H1 (cell line): ENCODE measurements around the gene SMC6. TPM values are rescaled to one million over a fixed set of nuclear protein-coding genes. Genes with fewer than 3 reads are reported as not detected.

Source experiments
- CTCF ChIA-PET: fragments of 300-600 bp; sonication (Branson Sonifier 250); formaldehyde crosslinking; loops from one replicate; lab custom pipeline; 2021; ENCODE audit not compliant: partially characterized antibody; lab: Charles Lee
- POLR2A ChIA-PET: fragments of 300-600 bp; sonication (Branson Sonifier 250); formaldehyde crosslinking; loops from one replicate; lab custom pipeline; 2021; ENCODE audit warnings: inconsistent platforms; ENCODE audit not compliant: partially characterized antibody; lab: Charles Lee
- DNase-seq, 2 experiments: peaks; one replicate each; pipeline versions ENCODE4 v3.0.0 to v3.0.0-alpha.2; 2010 to 2022; ENCODE audit warnings: low spot score in 2 of 2, low read depth in 1 of 2, mixed read lengths in 1 of 2
- FAIRE-seq: peaks from 2 replicates; lab custom pipeline; 2011; peaks lifted over from hg19 to GRCh38; lab: Jason Lieb, UNC
- H2AFZ ChIP-seq: 2 replicates; pipeline ENCODE4 v1.8.1; 2012; ENCODE audit warnings: low read length, inconsistent platforms
- H2AK5ac ChIP-seq: 2 replicates; pipeline ENCODE4 v1.6.1; 2013; ENCODE audit warnings: low read depth, low read length
- H2BK120ac ChIP-seq: replicated peaks from 2 replicates; pipeline ENCODE3; 2013; ENCODE audit warnings: low read depth, low read length, inconsistent platforms
- H2BK12ac ChIP-seq: 2 replicates; pipeline ENCODE4 v1.6.1; 2013; ENCODE audit warnings: low read depth, low read length
- H2BK15ac ChIP-seq: 2 replicates; pipeline ENCODE4 v1.6.1; 2013; ENCODE audit warnings: low read length
- H2BK20ac ChIP-seq: 2 replicates; pipeline ENCODE4 v1.6.1; 2013; ENCODE audit warnings: low read length
- H2BK5ac ChIP-seq: 2 replicates; pipeline ENCODE4 v1.6.1; 2013; ENCODE audit warnings: low read depth, low read length
- H3K14ac ChIP-seq: 2 replicates; pipeline ENCODE4 v1.6.1; 2013; ENCODE audit warnings: inconsistent platforms; ENCODE audit not compliant: insufficient read length
- H3K18ac ChIP-seq: 2 replicates; pipeline ENCODE4 v1.6.1; 2013; ENCODE audit warnings: low read length; ENCODE audit errors: extremely low read depth
- H3K23ac ChIP-seq: 2 replicates; pipeline ENCODE4 v1.6.1; 2013; ENCODE audit warnings: inconsistent platforms; ENCODE audit not compliant: insufficient read length
- H3K23me2 ChIP-seq: 2 replicates; pipeline ENCODE4 v1.6.1; 2013; ENCODE audit warnings: low read depth, low read length
- H3K27ac ChIP-seq: 2 replicates; pipeline ENCODE4 v1.6.1; 2011; ENCODE audit warnings: low read depth, low read length, inconsistent platforms
- H3K27me3 ChIP-seq, 4 experiments: replicated peaks in 1 of 4; 1 replicate in 1 of 4; 2 replicates in 3 of 4; pipeline versions ENCODE4 v1.6.1 to v1.8.1; 2011 to 2013; ENCODE audit warnings: low read length in 3 of 4, mild to moderate bottlenecking in 3 of 4, inconsistent platforms in 2 of 4, mixed read lengths in 2 of 4, moderate library complexity in 1 of 4; ENCODE audit not compliant: control insufficient read depth in 3 of 4, insufficient read depth in 3 of 4; ENCODE audit errors: extremely low read depth in 1 of 4
- H3K36me3 ChIP-seq, 4 experiments: 2 replicates each; pipeline versions ENCODE4 v1.6.1 to v1.8.1; 2011 to 2013; ENCODE audit warnings: mild to moderate bottlenecking in 4 of 4, low read length in 3 of 4, moderate library complexity in 2 of 4, control low read depth in 1 of 4, inconsistent platforms in 1 of 4; ENCODE audit not compliant: insufficient read depth in 4 of 4, control insufficient read depth in 2 of 4
- H3K4ac ChIP-seq: replicated peaks from 2 replicates; pipeline ENCODE3; 2013; ENCODE audit warnings: low read length, low read depth, mixed read lengths, inconsistent platforms; ENCODE audit not compliant: insufficient read length
- H3K4me1 ChIP-seq, 4 experiments: replicated peaks in 1 of 4; 1 replicate in 1 of 4; 2 replicates in 3 of 4; pipeline versions ENCODE4 v1.6.1 to v1.8.1; 2011 to 2013; ENCODE audit warnings: low read length in 3 of 4, inconsistent platforms in 2 of 4, mixed read lengths in 1 of 4; ENCODE audit not compliant: insufficient read depth in 4 of 4, control insufficient read depth in 3 of 4
- H3K4me2 ChIP-seq, 2 experiments: 2 replicates each; pipeline versions ENCODE4 v1.6.1 to v1.8.1; 2011 to 2013; ENCODE audit warnings: low read depth in 2 of 2, low read length in 2 of 2, control low read depth in 1 of 2, inconsistent platforms in 1 of 2, mild to moderate bottlenecking in 1 of 2; ENCODE audit not compliant: insufficient read depth in 1 of 2
- H3K4me3 ChIP-seq, 4 experiments: fragments of 200-600, 300-600 bp in 1 of 4; sonication (generic), shearing (Covaris generic), sonication (Bioruptor Twin) in 1 of 4; 2 replicates each; pipeline versions ENCODE4 v1.5.1 to v1.8.1; 2011 to 2016; ENCODE audit warnings: low read length in 4 of 4, low read depth in 3 of 4, control low read depth in 2 of 4, inconsistent platforms in 2 of 4, mild to moderate bottlenecking in 2 of 4, mixed read lengths in 1 of 4, moderate library complexity in 1 of 4; ENCODE audit not compliant: insufficient read depth in 2 of 4; ENCODE audit errors: extremely low read depth in 1 of 4
- H3K56ac ChIP-seq: replicated peaks from 2 replicates; pipeline ENCODE3; 2013; ENCODE audit warnings: low read depth, mild to moderate bottlenecking, mixed read lengths, low read length, inconsistent platforms; ENCODE audit not compliant: insufficient read length
- H3K79me1 ChIP-seq: 2 replicates; pipeline ENCODE4 v1.6.1; 2013; ENCODE audit warnings: low read depth, low read length, control low read depth
- H3K79me2 ChIP-seq, 2 experiments: 2 replicates each; pipeline versions ENCODE4 v1.6.1 to v1.8.1; 2012 to 2013; ENCODE audit warnings: low read length in 2 of 2, mild to moderate bottlenecking in 2 of 2, inconsistent platforms in 1 of 2; ENCODE audit not compliant: insufficient read depth in 2 of 2, control insufficient read depth in 1 of 2
- H3K9ac ChIP-seq, 4 experiments: replicated peaks in 1 of 4; 1 replicate in 1 of 4; 2 replicates in 3 of 4; pipeline versions ENCODE4 v1.6.1 to v1.8.1; 2011 to 2013; ENCODE audit warnings: low read depth in 3 of 4, low read length in 3 of 4, control low read depth in 2 of 4, mild to moderate bottlenecking in 2 of 4, moderate library complexity in 2 of 4, inconsistent platforms in 1 of 4; ENCODE audit errors: extremely low read depth in 1 of 4
- H3K9me3 ChIP-seq, 2 experiments: 2 replicates each; pipeline versions ENCODE4 v1.6.1 to v1.8.1; 2012 to 2013; ENCODE audit warnings: mild to moderate bottlenecking in 2 of 2, moderate library complexity in 2 of 2, control low read depth in 1 of 2, inconsistent platforms in 1 of 2, low read depth in 1 of 2, low read length in 1 of 2, mixed read lengths in 1 of 2; ENCODE audit not compliant: insufficient read depth in 2 of 2
- H4K20me1 ChIP-seq, 2 experiments: replicated peaks in 1 of 2; 2 replicates each; pipeline versions ENCODE3 to v1.8.1; 2011 to 2013; ENCODE audit warnings: inconsistent platforms in 2 of 2, low read length in 2 of 2, mild to moderate bottlenecking in 1 of 2; ENCODE audit not compliant: insufficient read depth in 2 of 2, control insufficient read depth in 1 of 2
- H4K5ac ChIP-seq: 2 replicates; pipeline ENCODE4 v1.6.1; 2013; ENCODE audit warnings: low read length, low read depth, mixed read lengths, inconsistent platforms; ENCODE audit not compliant: insufficient read length
- H4K8ac ChIP-seq: 2 replicates; pipeline ENCODE4 v1.8.0; 2013; ENCODE audit warnings: mild to moderate bottlenecking, moderate library complexity, low read length, inconsistent platforms; ENCODE audit not compliant: insufficient read depth; ENCODE audit errors: extremely low read depth
- H4K91ac ChIP-seq: replicated peaks from 2 replicates; pipeline ENCODE3; 2013; ENCODE audit warnings: low read length, mixed read lengths, inconsistent platforms; ENCODE audit not compliant: insufficient read length
- CBX5 ChIP-seq: fragments of 300-800, 300-1000 bp; sonication (generic); IDR thresholded peaks from 2 replicates; pipeline ENCODE4 v1.7.1; 2016; ENCODE audit warnings: antibody characterized with exemption, low read length, low read depth
- E2F6 ChIP-seq: IDR thresholded peaks from 2 replicates; pipeline ENCODE4 v1.6.1; 2012; ENCODE audit warnings: inconsistent platforms
- FOSL1 ChIP-seq: IDR thresholded peaks from 2 replicates; pipeline ENCODE4 v1.6.1; 2011; ENCODE audit warnings: mild to moderate bottlenecking, low read depth, low read length, moderate library complexity; ENCODE audit not compliant: insufficient read depth
- JUND ChIP-seq: IDR thresholded peaks from 2 replicates; pipeline ENCODE4 v1.6.1; 2011; ENCODE audit warnings: mild to moderate bottlenecking, improper control_type of control experiment, low read length
- KDM5A ChIP-seq: fragments of 200-600 bp; IDR thresholded peaks from 2 replicates; pipeline ENCODE4 v1.7.1; 2012; ENCODE audit warnings: mild to moderate bottlenecking, low read length, inconsistent platforms, mixed read lengths
- MAX ChIP-seq: IDR thresholded peaks from 2 replicates; pipeline ENCODE4 v1.6.1; 2012; ENCODE audit warnings: inconsistent platforms
- PHF8 ChIP-seq: fragments of 200-600 bp; sonication (generic); conservative IDR thresholded peaks from 2 replicates; pipeline ENCODE4 v1.7.1; 2012; ENCODE audit warnings: low read depth, mild to moderate bottlenecking, inconsistent platforms, low read length, moderate library complexity
- RAD21 ChIP-seq, 2 experiments: IDR thresholded peaks in 1 of 2; conservative IDR thresholded peaks in 1 of 2; 2 replicates each; pipeline ENCODE4 v1.6.1; 2011; ENCODE audit warnings: low read depth in 2 of 2, low read length in 2 of 2, improper control_type of control experiment in 1 of 2, inconsistent platforms in 1 of 2, mild to moderate bottlenecking in 1 of 2, moderate library complexity in 1 of 2
- RXRA ChIP-seq: IDR thresholded peaks from 2 replicates; pipeline ENCODE4 v1.6.1; 2011; ENCODE audit warnings: low read depth, mild to moderate bottlenecking, low read length, moderate library complexity; ENCODE audit not compliant: insufficient read depth
- SIN3A ChIP-seq, 2 experiments: IDR thresholded peaks in 1 of 2; conservative IDR thresholded peaks in 1 of 2; 2 replicates each; pipeline ENCODE4 v1.6.1; 2011 to 2012; ENCODE audit warnings: low read length in 2 of 2, improper control_type of control experiment in 1 of 2, low read depth in 1 of 2, mild to moderate bottlenecking in 1 of 2
- SIX5 ChIP-seq: IDR thresholded peaks from 2 replicates; pipeline ENCODE4 v1.6.1; 2011; ENCODE audit warnings: mild to moderate bottlenecking, low read depth, low read length
- SUZ12 ChIP-seq: fragments of 200-600 bp; sonication (generic); IDR thresholded peaks from 2 replicates; pipeline ENCODE4 v1.6.1; 2012; ENCODE audit warnings: mild to moderate bottlenecking, inconsistent platforms, low read length, moderate library complexity, mixed read lengths
- TBP ChIP-seq: IDR thresholded peaks from 2 replicates; pipeline ENCODE4 v1.6.1; 2011; ENCODE audit warnings: low read depth, low read length, improper control_type of control experiment
- WGBS, 2 experiments: shearing (Covaris generic) in 1 of 2; methylation state at CpG; one replicate each; pipeline versions ENCODE4 v1.1.6 to v1.1.7; 2013 to 2015; ENCODE audit warnings: low lambda C conversion rate in 2 of 2, mixed read lengths in 2 of 2, inconsistent platforms in 1 of 2, low coverage in 1 of 2, missing lambda C conversion rate in 1 of 2; ENCODE audit not compliant: insufficient replicate concordance in 2 of 2, insufficient coverage in 1 of 2, insufficient read length in 1 of 2; ENCODE audit errors: extremely low coverage in 1 of 2, missing lambda C conversion rate in 1 of 2; 5-methylcytosine and 5-hydroxymethylcytosine counted together
- polyA plus RNA-seq, 7 experiments: library from polyadenylated mRNA; depleted of rRNA in 3 of 7; stranded (reverse) in 5 of 7; unstranded in 2 of 7; fragments of >200 nt in 5 of 7; fragments of 200-250 nt in 2 of 7; gene quantifications; 1 replicate in 5 of 7; 2 replicates in 1 of 7; 4 replicates in 1 of 7; pipeline versions ENCODE4 v1.2.1 to v1.2.3, GENCODE V29; 2011 to 2013; ENCODE audit warnings: missing spikeins in 2 of 7, mixed read lengths in 2 of 7
- total RNA-seq: library from RNA; stranded (reverse); fragmentation: NEBNext Ultra II Directional; extraction: Animal tissue kit (Norgen Biotek cat#: 25700); gene quantifications from 2 replicates; pipeline ENCODE4 v1.2.1, GENCODE V29; 2021

SMC6 gene
- total and polyA plus RNA-seq, 2 of the 8 experiments (the other 6 are each of a cell fraction or from before 2014, with no cell fraction given) = 9.7 to 49.5 TPM

GRCh38 chr2:17660219-17660618 lies 93.4 kb downstream of the SMC6 start:
- H4K5ac ChIP-seq = no peak overlapping the region
- no peak overlapping the region for H3K4ac ChIP-seq
- ChIA-PET CTCF (interaction anchor here (0.7 to 11.1 kb wide), 8 partner anchors 10 to 350 kb away, joined by 3 to 119 read pairs (median 4); no protein-coding TSS in a partner anchor), POLR2A (interaction anchor here (2.0 kb wide), 1 partner anchor 8 kb away, joined by 5 read pairs; no protein-coding TSS in a partner anchor)
- no peak overlapping the region for H3K23ac ChIP-seq
- H3K79me1 ChIP-seq = no peaks in the 10 kb centered on the region
- no peak overlapping the region for H2BK120ac ChIP-seq
- no peak overlapping the region for H2BK15ac ChIP-seq
- no peak overlapping the region for H2AFZ ChIP-seq
- H2BK12ac ChIP-seq = no peak overlapping the region
- H2BK5ac ChIP-seq = no peak overlapping the region
- no peak overlapping the region for H3K14ac ChIP-seq
- H3K4me3 ChIP-seq = no peak overlapping the region
- no peaks in the 10 kb centered on the region; the same call in 1 of the 2 replicates for H3K23me2 ChIP-seq
- no peaks in the 10 kb centered on the region for H3K79me2 ChIP-seq
- no peak overlapping the region for H3K27ac ChIP-seq
- 92% methylated on average over 4 of the region's 4 CpGs; no CpG with 5 or more reads in 1 of the 2 experiments for WGBS, 2 experiments
- no peak for FAIRE-seq
- peaks cover 3 to 25% (median 12%) of the 10 kb centered on the region in 4 experiments; a peak in 7 of 8 replicates for H3K36me3 ChIP-seq
- H3K4me1 ChIP-seq = no peaks in the 10 kb centered on the region
- H3K9me3 ChIP-seq = no peaks in the 10 kb centered on the region
- DNase-seq = no peak
- no peak overlapping the region for H3K9ac ChIP-seq
- H3K27me3 ChIP-seq = no peaks in the 10 kb centered on the region
- H2AK5ac ChIP-seq = no peak overlapping the region
- H4K8ac ChIP-seq = no peak overlapping the region
- H4K91ac ChIP-seq = no peak overlapping the region
- no peak overlapping the region for H3K18ac ChIP-seq
- H3K56ac ChIP-seq = no peak overlapping the region
- no peaks in the 10 kb centered on the region for H4K20me1 ChIP-seq
- H3K4me2 ChIP-seq = no peak overlapping the region
- H2BK20ac ChIP-seq = no peak overlapping the region
- TF ChIP-seq RAD21 (IDR thresholded peaks at IDR 0.05 in 1 of 2, conservative IDR thresholded peaks at IDR 0.05 in 1 of 2; ENCODE audit: low read depth in 2 of 2, low read length in 2 of 2) (no peak), CBX5 (no peak), SIX5 (no peak), RXRA (no peak), PHF8 (no peak), KDM5A (no peak), SIN3A (conservative IDR thresholded peaks at IDR 0.05 in 1 of 2, IDR thresholded peaks at IDR 0.05 in 1 of 2; ENCODE audit: low read depth in 1 of 2, low read length in 2 of 2) (no peak), SUZ12 (no peak), E2F6 (no peak), TBP (no peak), JUND (no peak), FOSL1 (no peak), MAX (no peak)
